Ectodermal cell (in vitro differentiated cells): Measurements from ENCODE around the gene UPK3B.
"Not testable (repeated sequence)": the region's sequence is repeated elsewhere in the genome, so short reads cannot be mapped to it uniquely, and the experiment has no call there.

Source experiments
- H3K27ac ChIP-seq: 2 replicates; pipeline ENCODE4 v1.7.0; 2013; ENCODE audit warnings: mild to moderate bottlenecking, low read depth, low read length; ENCODE audit not compliant: insufficient read depth, poor library complexity, severe bottlenecking
- H3K27me3 ChIP-seq: 2 replicates; pipeline ENCODE4 v1.7.0; 2013; ENCODE audit warnings: mild to moderate bottlenecking, low read length; ENCODE audit not compliant: insufficient read depth, control insufficient read depth, poor library complexity, severe bottlenecking
- H3K36me3 ChIP-seq: one replicate; pipeline ENCODE4 v1.7.0; 2013; ENCODE audit warnings: low read length; ENCODE audit not compliant: control insufficient read depth, insufficient read depth
- H3K4me1 ChIP-seq: one replicate; pipeline ENCODE4 v1.7.0; 2013; ENCODE audit warnings: low read length; ENCODE audit not compliant: control insufficient read depth, insufficient read depth
- H3K4me3 ChIP-seq: 2 replicates; pipeline ENCODE4 v1.7.0; 2013; ENCODE audit warnings: low read depth, low read length, control low read depth; ENCODE audit not compliant: insufficient read depth
- H3K9me3 ChIP-seq: 2 replicates; pipeline ENCODE4 v1.7.0; 2013; ENCODE audit warnings: mild to moderate bottlenecking, low read length, moderate library complexity; ENCODE audit not compliant: control insufficient read depth
- WGBS, 2 experiments: methylation state at CpG; one replicate each; pipeline ENCODE4 v1.1.7; 2013; ENCODE audit warnings: missing lambda C conversion rate in 2 of 2; 5-methylcytosine and 5-hydroxymethylcytosine counted together

Gene UPK3B

GRCh38 chr7:76476280-76476679 is 34.1 kb upstream of the UPK3B start:
- H3K4me1 ChIP-seq, H3K27me3 ChIP-seq, H3K9me3 ChIP-seq, H3K27ac ChIP-seq, H3K4me3 ChIP-seq, H3K36me3 ChIP-seq: not testable (repeated sequence)
- 87 to 94% methylated on average over 2 of the region's 11 CpGs for WGBS, 2 experiments

- WGBS, 2 experiments: 95 to 98% methylated on average over 16 to 18 of the region's 24 CpGs
- H3K9me3 ChIP-seq, H3K27me3 ChIP-seq: not testable (repeated sequence)
Measured at GRCh38 chr7:76476742-76477474, 33.4 kb upstream of the UPK3B start.

GRCh38 chr7:76479628-76480027 is 30.7 kb upstream of the UPK3B start:
- 94% methylated on average over 10 of the region's 11 CpGs for WGBS, 2 experiments
- H3K36me3 ChIP-seq, H3K27ac ChIP-seq, H3K9me3 ChIP-seq, H3K4me3 ChIP-seq, H3K4me1 ChIP-seq, H3K27me3 ChIP-seq: not testable (repeated sequence)

More at GRCh38 chr7:76476742-76477474, 33.4 kb upstream of the UPK3B start:
- not testable (repeated sequence) for H3K4me3 ChIP-seq, H3K4me1 ChIP-seq, H3K36me3 ChIP-seq, H3K27ac ChIP-seq

GRCh38 chr7:76480403-76481253 is 29.7 kb upstream of the UPK3B start:
- WGBS, 2 experiments: 82 to 83% methylated on average over 21 to 23 of the region's 29 CpGs
- not testable (repeated sequence) for H3K4me1 ChIP-seq

GRCh38 chr7:76482660-76483059 is 27.7 kb upstream of the UPK3B start:
- not testable (repeated sequence) for H3K9me3 ChIP-seq, H3K36me3 ChIP-seq, H3K4me1 ChIP-seq, H3K4me3 ChIP-seq, H3K27me3 ChIP-seq, H3K27ac ChIP-seq
- 95% methylated on average over 24 of the region's 24 CpGs for WGBS, 2 experiments

More at GRCh38 chr7:76480403-76481253, 29.7 kb upstream of the UPK3B start:
- H3K36me3 ChIP-seq, H3K4me3 ChIP-seq, H3K9me3 ChIP-seq, H3K27ac ChIP-seq, H3K27me3 ChIP-seq: not testable (repeated sequence)

GRCh38 chr7:76483081-76483480 is 27.3 kb upstream of the UPK3B start:
- not testable (repeated sequence) for H3K4me1 ChIP-seq, H3K36me3 ChIP-seq, H3K4me3 ChIP-seq, H3K9me3 ChIP-seq, H3K27me3 ChIP-seq, H3K27ac ChIP-seq
- WGBS, 2 experiments: 93 to 96% methylated on average over 16 of the region's 17 CpGs

- 95 to 98% methylated on average over 6 of the region's 12 CpGs for WGBS, 2 experiments
- H3K4me1 ChIP-seq, H3K27ac ChIP-seq, H3K36me3 ChIP-seq, H3K9me3 ChIP-seq, H3K27me3 ChIP-seq, H3K4me3 ChIP-seq: not testable (repeated sequence)
Measured at GRCh38 chr7:76484456-76484855, 25.9 kb upstream of the UPK3B start.

- not testable (repeated sequence) for H3K36me3 ChIP-seq, H3K27me3 ChIP-seq, H3K4me1 ChIP-seq, H3K4me3 ChIP-seq, H3K27ac ChIP-seq, H3K9me3 ChIP-seq
- WGBS, 2 experiments: 51 to 54% methylated on average over 4 of the region's 20 CpGs
Measured at GRCh38 chr7:76485822-76486610, 24.3 kb upstream of the UPK3B start.

- not testable (repeated sequence) for H3K4me1 ChIP-seq, H3K27me3 ChIP-seq, H3K27ac ChIP-seq, H3K9me3 ChIP-seq, H3K4me3 ChIP-seq, H3K36me3 ChIP-seq
- 83% methylated on average over 2 of the region's 5 CpGs; no CpG with 5 or more reads in 1 of the 2 experiments for WGBS, 2 experiments
Measured at GRCh38 chr7:76486618-76487017, 23.7 kb upstream of the UPK3B start.

- H3K4me3 ChIP-seq, H3K36me3 ChIP-seq, H3K27ac ChIP-seq, H3K4me1 ChIP-seq, H3K9me3 ChIP-seq, H3K27me3 ChIP-seq: not testable (repeated sequence)
- WGBS, 2 experiments: 96 to 100% methylated on average over 2 to 3 of the region's 13 CpGs
Measured at GRCh38 chr7:76487969-76488368, 22.4 kb upstream of the UPK3B start.
